ENCODE results near the gene P3H2.

Gene P3H2

DNA sequence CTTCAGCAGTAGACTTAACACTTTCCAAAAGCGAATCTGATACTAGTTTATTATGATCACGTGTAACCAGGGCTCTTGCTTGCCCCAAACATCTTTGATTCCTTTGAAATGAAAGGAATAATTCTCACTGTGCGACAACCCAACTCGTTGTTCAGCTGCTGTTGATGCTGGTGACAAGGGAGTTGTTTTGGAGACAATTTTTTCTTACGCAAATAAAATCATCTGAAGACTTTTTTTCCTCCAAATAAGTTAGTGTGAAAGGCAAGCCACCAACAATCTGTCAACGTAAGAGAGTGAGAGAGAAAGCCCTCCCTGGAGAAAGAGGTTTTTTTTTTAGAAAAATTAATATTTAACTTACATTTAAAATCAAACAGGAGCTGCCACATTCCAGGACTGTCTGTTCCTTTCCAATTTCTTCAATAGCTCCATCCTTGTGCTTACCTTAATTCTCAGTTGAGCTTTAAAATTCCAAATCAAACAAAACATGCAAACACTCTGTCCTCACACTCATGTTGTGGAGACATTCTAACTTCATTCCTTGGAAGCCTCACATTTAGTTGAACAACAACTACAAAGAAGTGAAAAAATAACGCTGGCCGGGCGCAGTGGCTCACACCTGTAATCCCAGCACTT lies 4.9 kb upstream of the P3H2 start:
- DNase-seq (ENCODE audit: low read depth in 3 of 3, low spot score in 1 of 3): no peak

DNA sequence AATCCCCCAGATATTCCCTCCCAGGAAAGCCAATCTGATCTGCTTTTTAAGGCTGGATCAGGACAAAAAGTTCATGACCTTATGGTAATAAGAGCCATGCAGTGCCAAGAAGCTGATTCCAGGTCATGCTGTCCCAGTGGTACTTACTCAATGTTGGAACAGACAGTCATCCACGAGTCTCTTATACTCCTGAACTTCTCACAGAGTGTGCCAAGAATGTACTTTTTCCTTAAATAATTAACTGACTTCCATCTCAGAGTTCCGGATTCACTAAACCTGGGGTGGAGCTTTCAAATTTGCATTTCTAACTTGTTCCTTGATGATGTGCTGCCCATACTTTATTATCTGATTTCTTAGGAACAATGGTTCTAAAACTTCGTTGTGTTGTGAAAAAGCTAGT lies 3.4 kb upstream of the P3H2 start:
- DNase-seq (ENCODE audit: low read depth in 3 of 3, low spot score in 1 of 3): no peak

DNA sequence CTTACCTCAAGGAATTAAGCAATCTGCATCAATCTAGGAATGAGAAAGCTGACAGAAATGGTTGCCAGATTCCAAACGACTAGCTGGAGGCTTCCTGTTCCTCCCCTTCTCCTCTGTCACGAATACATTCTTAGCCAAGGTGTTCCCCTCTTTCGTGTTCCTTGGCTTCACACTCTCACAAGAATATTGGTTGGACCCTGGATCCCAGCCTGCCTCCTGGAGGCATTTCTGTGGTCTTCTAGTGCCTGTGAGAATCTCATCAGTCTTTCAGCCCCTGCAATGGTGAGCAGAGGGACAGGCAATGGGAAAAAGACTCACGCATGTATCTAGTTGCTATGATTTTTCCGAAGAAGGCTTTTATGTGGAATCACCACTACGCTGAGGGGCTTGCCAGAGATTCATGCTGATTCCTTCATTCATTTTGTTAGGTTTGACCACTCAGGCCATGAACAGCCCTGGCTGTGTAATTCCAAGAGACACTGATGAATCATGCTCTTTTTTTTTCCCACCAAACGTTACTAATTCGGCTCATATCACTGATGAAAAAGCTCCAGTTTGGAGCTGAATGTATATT lies 1.6 kb upstream of the P3H2 start:
- DNase-seq (ENCODE audit: low read depth in 3 of 3, low spot score in 1 of 3): no peak

DNA sequence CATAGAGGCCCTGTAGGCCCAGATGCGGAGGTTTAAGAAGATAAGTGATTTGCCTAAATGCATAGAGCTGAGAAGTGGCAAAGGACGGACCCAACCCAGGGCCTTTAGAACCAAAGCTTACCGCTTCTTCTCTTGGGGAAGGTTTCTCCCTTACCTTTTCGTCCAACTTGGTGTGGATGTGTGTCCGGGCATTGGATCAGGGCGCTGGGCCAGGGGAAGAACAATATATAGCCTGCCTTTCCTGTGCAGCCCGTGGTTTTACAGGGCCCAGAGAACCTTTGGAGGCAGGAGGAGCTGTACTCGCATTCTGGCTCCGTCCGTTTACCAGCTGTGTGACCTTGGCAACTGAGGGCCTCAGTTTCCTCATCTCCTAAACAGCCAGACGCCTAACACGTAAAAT lies 686 bp upstream of the P3H2 start:
- DNase-seq (ENCODE audit: low read depth in 3 of 3, low spot score in 1 of 3): no peak

DNA sequence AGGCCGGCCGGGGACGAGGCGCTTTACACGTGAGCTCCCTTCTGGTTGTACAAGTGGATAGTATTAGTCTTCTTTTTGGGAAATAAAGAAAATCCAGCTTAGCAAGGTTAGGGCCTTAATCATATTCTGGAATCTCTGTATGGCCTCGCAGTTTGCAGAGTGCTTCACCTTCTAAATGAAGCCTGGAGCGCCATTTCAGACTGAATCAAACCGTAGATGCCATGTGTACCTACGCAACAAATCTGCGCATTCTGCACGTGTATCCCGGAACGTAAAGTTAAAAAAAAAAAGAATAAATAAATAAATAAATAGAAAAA lies 322 bp upstream of the P3H2 start:
- no peak for DNase-seq (ENCODE audit: low read depth in 3 of 3, low spot score in 1 of 3)

DNA sequence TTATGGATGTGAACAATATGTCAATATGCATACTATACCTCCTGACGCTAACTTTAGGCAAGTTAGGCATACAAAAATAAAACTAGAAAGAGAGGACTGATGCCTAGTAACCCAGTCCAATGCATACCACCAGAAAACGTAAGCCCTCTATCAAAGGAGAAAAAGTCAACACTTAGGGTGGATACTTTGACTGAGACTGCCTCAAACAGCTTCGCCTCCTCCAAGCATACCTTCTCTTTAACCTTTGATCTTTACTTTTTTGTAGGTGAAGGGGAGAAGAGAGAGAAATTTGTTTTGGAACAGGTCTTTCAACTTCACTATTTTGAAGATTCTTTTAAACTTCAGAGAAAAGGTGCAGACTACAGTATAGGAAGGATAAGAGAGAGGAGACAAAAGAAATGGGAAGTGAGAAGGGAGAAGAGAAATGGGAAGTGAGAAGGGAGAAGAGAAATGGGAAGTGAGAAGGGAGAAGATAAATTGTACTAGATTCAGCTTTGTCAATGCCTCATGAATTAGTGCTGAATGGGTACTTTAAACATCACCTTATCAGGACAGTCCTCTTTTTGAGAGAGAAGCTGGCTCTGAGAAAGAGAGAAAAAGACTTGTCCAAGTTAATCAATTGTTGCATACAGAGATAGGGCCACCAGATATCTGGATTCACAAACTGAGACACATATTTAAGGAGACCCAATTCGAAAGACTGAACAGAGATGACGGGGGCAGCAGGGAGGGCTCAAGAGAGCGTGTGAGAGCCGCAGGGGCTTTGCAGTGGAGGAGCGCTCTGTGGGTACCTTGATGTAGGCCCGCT lies 1.0 kb downstream of the P3H2 start:
- DNase-seq (ENCODE audit: low read depth in 3 of 3, low spot score in 1 of 3): no peak

DNA sequence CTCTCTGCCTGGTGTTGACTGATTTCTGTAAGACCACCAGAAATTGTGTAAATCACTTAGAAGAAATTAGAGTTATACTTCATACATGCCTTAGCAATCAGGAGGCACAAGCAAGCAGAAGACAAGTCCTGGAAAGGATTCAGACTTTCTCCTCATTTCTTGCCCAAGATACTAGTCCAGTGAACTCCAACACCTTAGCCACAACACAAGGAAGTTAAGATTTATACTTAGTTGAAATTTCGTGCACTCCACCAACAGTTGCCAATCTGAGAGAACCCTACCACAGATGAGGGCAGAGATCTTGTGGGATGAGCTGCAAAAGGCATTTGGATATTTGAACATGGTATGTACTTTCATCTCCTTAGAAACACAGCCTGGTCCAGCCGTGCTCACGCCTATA lies 2.3 kb downstream of the P3H2 start:
- no peak for DNase-seq (ENCODE audit: low read depth in 3 of 3, low spot score in 1 of 3)

DNA sequence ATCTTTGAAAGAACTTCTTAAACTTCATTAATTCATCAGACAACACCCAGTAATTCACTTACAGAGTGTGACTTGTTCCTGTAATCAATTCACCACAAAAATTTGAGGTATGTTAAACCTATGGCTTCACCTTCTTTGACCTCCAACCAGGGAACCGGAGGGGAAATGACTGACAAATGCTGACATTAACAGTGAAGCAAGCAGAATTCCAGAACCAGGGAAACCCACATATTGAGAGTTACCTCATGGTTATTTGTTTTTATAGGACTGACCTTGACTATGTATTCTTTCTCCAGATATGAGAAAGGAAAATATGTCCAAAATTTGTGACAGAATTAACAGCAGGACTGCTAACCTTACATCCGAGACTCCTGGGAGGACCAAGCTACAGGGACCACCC lies 2.7 kb downstream of the P3H2 start:
- DNase-seq (ENCODE audit: low read depth in 3 of 3, low spot score in 1 of 3): no peak

DNA sequence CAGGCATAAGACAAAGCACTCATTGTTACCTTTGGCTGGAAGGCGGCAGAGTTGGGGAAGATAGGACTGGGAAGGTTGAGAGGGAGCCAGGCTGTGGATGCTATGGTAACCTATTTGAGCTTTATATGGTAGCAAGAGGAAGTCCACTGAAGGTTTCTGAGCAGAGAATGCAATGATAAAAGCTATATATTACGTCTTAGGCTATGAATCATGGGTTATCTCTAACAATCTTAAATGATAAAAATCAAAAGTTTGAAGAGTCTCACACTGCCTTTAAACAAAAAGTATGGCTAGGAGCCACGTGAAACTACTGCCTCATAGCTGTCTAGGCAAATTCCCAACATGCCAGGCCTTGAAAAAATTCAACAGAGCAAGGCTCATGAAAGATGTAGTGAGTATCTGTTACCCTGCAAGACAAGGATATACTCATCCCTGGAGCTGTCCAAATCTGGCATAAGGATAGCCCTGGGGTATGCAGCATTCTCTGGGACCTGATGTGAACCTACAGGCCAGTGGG lies 4.1 kb downstream of the P3H2 start:
- no peak for DNase-seq (ENCODE audit: low read depth in 3 of 3, low spot score in 1 of 3)

DNA sequence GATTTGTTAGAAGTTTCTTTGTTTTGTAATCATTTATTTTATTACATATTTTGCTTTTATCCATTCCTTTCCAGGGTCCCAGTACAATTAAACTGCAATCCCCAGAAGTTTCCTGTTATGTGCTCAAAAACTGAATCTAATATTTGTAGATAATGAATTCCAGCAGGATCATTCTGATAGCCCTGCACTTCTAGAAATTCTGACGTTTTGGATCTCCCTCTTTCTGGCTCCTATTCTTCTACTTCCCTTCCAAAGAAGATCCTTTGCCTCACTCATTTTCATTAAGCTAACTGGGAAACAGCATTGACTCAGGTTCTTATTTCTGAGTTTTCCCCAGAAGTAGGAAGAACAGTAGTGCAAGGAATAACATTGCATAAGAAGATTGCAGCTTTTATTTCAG lies 9.9 kb downstream of the P3H2 start:
- no peak for DNase-seq (ENCODE audit: low read depth in 3 of 3, low spot score in 1 of 3)

DNA sequence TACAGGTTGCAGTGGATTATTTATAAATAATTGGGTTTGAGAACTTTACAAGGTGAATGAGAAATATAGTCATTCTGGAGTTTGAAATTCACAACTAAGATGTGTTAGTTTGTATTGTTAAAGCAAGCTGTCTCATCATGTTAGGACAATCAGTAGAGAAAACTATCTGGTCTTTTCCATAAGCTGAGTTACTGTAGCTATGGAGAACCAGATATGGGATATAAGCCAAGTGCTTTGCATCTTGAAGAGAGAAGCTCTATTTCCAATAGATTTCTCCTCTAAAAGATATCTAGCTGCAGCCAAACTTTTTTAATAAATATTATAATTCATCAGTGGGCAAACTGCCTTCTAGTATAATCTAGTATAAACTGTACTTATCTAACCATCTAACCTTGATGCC lies 11.3 kb downstream of the P3H2 start:
- no peak for DNase-seq (ENCODE audit: low read depth in 3 of 3, low spot score in 1 of 3)

DNA sequence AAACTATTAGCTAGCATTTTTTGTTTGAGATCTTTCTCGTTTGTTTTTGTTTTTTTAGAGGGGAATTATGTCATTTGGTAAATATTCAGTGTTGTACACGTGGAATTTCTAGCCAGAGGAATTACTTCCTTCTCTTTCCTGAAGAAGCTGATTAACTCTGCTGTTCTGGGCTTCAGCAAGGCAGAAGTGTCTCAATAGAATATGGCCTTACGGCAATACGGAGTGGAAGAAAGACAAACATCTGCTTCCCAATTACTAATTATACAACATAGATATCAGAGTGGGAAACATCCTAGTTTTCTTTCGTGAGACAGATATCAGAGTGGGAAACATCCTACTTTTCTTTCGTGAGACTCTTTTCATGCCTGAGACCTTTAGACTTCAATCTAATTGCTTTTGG lies 11.9 kb downstream of the P3H2 start:
- DNase-seq (ENCODE audit: low read depth in 3 of 3, low spot score in 1 of 3): no peak

DNA sequence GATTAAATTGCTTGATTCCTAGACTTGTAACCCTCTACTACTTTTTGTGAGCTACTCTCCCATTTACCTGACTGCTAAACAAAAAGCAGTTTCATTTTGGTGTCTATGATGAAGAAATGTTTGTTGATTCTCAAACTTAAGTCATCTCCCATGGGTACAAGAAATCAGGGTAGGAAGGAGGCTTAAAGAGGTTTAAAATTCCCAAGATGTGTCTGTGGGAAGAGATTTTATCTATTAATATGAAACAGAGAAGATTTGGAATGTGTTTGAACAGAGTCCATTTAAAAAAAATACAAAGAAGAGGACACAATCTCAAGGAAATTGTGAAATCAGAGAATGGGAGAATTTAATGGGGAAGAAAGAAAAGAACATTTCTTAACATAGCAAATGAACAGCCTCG lies 14.8 kb downstream of the P3H2 start:
- DNase-seq (ENCODE audit: low read depth in 3 of 3, low spot score in 1 of 3): no peak

DNA sequence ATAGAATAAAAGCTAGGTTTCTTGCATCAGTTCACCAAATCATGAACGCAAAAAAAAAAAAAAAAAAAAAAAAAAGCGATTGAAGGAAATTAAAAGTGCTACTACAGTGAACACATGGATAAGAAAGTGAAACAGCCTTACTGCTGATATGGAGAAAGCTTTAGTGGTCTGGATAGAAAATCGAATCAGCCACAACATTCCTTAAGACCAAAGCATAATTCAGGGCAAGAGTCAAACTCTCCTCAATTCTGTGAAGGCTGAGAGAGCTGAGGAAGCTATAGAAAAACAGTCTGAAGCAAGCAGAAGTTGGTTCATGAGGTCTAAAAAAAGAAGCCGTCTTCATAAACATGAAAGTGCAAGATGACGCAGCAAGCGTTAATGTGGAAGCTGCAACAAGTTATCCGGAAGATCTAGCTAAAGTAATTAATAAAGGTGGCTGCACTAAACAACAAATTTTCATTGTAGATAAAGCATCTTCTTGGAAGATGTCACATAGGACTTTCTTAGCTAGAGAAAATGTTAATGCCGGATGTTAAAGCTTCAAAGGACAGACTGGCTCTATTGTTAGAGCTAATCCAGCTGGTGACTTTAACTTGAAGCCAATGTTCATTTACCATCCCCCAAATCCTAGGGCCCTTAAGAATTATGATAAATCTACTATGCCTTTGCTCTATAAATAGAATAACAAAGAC lies 19.2 kb downstream of the P3H2 start:
- no peak for DNase-seq (ENCODE audit: low read depth in 3 of 3, low spot score in 1 of 3)

DNA sequence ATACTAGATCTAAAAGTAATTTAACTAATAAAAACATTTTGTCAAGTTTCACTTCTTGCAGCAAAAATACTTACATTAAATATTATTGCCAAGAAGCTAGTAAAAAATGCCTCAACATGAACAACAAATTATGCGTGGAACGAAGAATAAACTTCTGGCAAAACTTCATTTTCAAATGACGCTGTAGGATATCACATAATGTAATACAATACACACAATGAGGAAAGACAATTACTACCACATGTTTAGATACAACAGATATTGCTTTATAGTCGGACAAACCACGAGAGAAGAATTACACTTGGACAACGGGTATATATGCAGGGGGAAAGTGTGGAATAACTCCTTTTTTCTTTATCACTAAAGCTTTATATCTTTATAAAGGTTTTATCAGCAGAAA lies 21.6 kb downstream of the P3H2 start:
- no peak for DNase-seq (ENCODE audit: low read depth in 3 of 3, low spot score in 1 of 3)

DNA sequence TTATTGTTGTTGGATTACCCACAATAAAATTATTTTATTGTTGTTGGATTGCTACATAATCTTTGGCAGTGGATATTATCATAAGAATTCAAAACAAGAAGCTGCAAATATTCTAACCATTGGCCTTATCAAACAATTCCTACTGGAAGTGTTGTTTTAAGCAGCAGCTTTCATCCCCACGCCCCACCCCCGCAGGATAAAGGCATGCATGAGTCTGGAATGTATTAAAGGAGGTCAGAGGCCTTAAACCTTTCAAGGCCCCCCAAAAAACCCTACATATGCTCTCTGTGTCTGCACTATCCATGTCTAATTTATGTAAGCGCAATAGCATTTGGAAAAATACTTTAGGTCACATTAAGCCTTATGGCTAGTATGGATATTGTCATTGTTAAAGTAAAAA lies 23.1 kb downstream of the P3H2 start:
- no peak for DNase-seq (ENCODE audit: low read depth in 3 of 3, low spot score in 1 of 3)

DNA sequence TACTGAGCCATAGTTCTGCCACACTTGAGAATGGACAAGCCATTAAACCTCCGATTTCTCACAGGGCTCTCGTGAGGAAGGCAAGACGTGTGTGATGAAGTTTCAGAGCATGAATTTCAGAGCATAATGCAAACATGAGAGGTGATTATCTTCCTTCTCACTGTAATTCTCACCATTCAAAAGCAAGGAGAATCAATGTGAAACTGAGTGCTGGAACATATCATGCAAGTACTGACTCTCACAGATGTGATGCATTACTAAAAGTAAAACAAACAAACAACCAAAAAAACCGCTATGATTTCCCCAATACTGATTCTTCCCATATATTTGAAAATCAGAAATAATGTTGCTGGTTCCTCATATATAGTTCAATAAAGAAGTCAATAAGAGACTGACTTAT lies 23.7 kb downstream of the P3H2 start:
- DNase-seq (ENCODE audit: low read depth in 3 of 3, low spot score in 1 of 3): no peak

DNA sequence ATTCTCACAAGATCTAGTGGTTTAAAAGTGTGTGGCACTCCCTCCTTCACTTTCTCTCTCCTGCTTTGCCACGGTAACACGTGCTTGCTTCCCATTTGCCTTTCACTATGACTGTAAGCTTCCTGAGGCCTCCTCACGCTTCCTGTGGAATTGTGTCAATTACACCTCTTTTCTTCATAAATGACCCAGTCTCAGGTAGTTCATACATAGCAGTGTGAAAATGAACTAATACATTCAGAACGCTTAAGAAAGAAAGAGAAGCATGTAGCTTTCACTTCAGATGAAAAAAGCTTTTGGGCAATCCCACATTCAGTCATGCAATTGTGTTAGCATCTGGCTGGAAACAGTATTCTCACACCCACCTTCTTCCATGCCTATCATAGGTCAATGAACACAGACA lies 24.4 kb downstream of the P3H2 start:
- no peak for DNase-seq (ENCODE audit: low read depth in 3 of 3, low spot score in 1 of 3)

DNA sequence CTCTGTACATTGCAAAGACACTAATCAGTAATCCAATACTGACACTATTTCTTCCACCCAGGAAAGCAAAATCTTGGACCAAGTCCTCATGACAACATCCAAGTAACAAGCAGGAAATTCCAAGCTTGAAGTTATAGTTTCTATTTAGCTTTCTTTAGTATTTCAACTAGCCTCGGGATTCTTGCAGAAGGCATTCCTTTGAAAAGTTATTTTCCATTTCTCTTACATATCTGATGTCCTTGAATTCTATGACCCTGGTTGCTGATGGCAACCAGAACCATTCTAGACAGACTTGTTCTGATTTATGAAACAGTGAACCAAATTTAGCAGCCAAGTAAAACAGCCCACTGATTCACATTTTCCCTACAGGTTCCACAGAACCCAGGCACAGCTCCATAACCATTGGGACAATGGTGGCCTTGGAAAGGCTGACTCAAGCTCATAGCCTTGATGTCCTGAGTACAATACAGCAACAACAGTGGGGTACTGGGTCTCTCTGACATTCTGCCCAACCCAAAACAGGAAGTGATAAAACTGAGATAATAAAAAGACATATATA lies 26.5 kb downstream of the P3H2 start:
- no peak for DNase-seq (ENCODE audit: low read depth in 3 of 3, low spot score in 1 of 3)

DNA sequence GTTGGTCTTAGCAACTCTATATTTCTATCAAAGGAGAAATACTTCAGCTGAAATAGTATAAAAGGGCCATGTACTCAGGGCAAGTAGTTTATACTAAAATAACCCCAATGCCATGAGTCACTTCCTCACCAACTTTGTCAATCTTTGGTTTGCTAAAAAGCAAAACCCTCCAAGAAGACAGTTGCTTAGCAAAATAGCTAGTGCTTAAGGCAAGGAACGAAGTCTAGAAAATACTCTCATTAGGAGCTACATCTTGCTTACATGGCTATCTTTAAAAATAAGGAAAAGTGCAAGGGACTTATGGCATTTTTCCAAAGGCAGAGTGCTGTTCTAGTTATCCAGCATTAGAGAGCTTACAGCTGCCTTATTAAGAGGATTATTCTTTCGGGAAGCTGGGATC lies 28.4 kb downstream of the P3H2 start:
- DNase-seq (ENCODE audit: low read depth in 3 of 3, low spot score in 1 of 3): no peak

DNA sequence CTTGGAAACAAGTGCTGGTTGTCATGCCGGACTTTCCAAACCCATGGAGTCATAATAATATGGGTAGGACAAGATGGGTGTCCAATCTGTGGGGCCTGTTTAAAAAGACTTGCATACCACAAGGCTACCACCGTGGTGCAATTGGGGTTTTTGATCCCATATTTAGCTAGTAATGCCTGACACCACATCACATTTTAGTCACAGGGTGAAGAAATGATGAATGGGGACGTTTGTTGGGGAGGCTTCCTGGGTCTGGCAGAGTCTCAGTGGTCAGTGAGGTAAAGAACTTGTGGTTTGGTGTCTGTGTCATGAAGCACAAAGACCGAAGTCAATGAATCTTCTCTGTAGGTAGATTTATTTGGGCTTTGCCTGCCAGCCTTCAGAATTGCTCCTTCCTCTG lies 31.0 kb downstream of the P3H2 start:
- no peak for DNase-seq (ENCODE audit: low read depth in 3 of 3, low spot score in 1 of 3)

DNA sequence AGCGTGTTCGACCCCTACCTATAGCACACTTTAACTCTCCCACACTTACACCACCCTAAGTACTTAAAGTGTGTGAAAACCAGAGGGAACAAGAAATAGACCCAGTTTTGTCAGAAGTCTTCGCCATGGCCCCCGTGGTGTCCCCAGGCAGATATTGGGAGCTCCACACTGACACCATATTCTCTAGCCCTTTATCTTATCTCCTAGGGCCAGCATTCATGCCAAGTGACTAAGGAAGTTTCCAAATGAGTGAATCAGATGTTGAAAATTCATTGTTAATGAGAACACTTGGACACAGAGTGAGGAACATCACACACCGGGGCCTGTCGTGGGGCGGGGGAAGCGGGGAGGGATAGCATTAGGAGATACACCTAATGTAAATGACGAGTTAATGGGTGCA lies 31.8 kb downstream of the P3H2 start:
- DNase-seq (ENCODE audit: low read depth in 3 of 3, low spot score in 1 of 3): no peak

All from stimulated activated CD4-positive, alpha-beta T cell treated with anti-CD3 and anti-CD28 coated beads, TNF-alpha, amount 100 ng/mL, for 1 hour (primary cell).